Activated naive CD8-positive, alpha-beta T cell treated with anti-CD3 and anti-CD28 coated beads, Interleukin-2, amount 50 U/mL, for 16 hours (primary cell): ENCODE measurements around the gene PDP2.
"Not testable (repeated sequence)": the region's sequence is repeated elsewhere in the genome, so short reads cannot be mapped to it uniquely, and the experiment has no call there.

ENCODE experiments used
- DNase-seq: peaks from one replicate; pipeline ENCODE4 v3.0.0-alpha.2; 2020; ENCODE audit warnings: low read depth, low spot score

PDP2 gene

GRCh38 chr16:66886321-66886720 is 6.0 kb downstream of the PDP2 start:
- DNase-seq, result no peak

- DNase-seq, result no peak
Observed at GRCh38 chr16:66886914-66887313, 6.6 kb downstream of the PDP2 start.

- no peak for DNase-seq
Observed at GRCh38 chr16:66888647-66889615, 8.6 kb downstream of the PDP2 start.

GRCh38 chr16:66889622-66890021 is 9.3 kb downstream of the PDP2 start:
- DNase-seq, result no peak

GRCh38 chr16:66890799-66891198 is 10.5 kb downstream of the PDP2 start:
- no peak for DNase-seq

- no peak for DNase-seq
Observed at GRCh38 chr16:66891360-66891759, 11.0 kb downstream of the PDP2 start.

GRCh38 chr16:66891797-66892196 is 11.5 kb downstream of the PDP2 start:
- no peak for DNase-seq

GRCh38 chr16:66894055-66894454 is 13.7 kb downstream of the PDP2 start:
- no peak for DNase-seq

- DNase-seq, result peak; percentile 10
Observed at GRCh38 chr16:66894948-66895688, 14.8 kb downstream of the PDP2 start.

- DNase-seq, result no peak
Observed at GRCh38 chr16:66895689-66895979, 15.3 kb downstream of the PDP2 start.

- no peak for DNase-seq
Observed at GRCh38 chr16:66895999-66896398, 15.7 kb downstream of the PDP2 start.

GRCh38 chr16:66896682-66897081 is 16.4 kb downstream of the PDP2 start:
- not testable (repeated sequence) for DNase-seq

GRCh38 chr16:66898207-66898606 is 17.9 kb downstream of the PDP2 start:
- no peak for DNase-seq

GRCh38 chr16:66898933-66899309 is 18.6 kb downstream of the PDP2 start:
- DNase-seq, result no peak

GRCh38 chr16:66899310-66899944 is 19.1 kb downstream of the PDP2 start:
- no peak for DNase-seq

- DNase-seq, result no peak
Observed at GRCh38 chr16:66899945-66900710, 19.8 kb downstream of the PDP2 start.

- DNase-seq, result no peak
Observed at GRCh38 chr16:66900721-66901441, 20.6 kb downstream of the PDP2 start.

- no peak for DNase-seq
Observed at GRCh38 chr16:66901626-66902025, 21.3 kb downstream of the PDP2 start.

GRCh38 chr16:66902648-66903543 is 22.6 kb downstream of the PDP2 start:
- DNase-seq, result no peak
